Right atrium auricular region (tissue), 2 donors: ENCODE data around the gene PTTG2. TPM values are rescaled to one million over a fixed set of nuclear protein-coding genes. Genes with fewer than 3 reads are reported as not detected.

Experiments used
- DNase-seq: peaks from one replicate; pipeline ENCODE4 v3.0.0-alpha.2; 2019; ENCODE audit warnings: low spot score
- H3K27ac ChIP-seq, 2 donors: fragments of 200-600 bp; sonication (generic); 1 replicate in 1 of 2; 2 replicates in 1 of 2; pipeline ENCODE4 v1.5.1; 2016 to 2019
- H3K27me3 ChIP-seq, 2 donors: fragments of 200-600 bp; sonication (generic); one replicate each; pipeline versions ENCODE4 v1.5.1 to v1.6.0; 2017 to 2019
- H3K36me3 ChIP-seq: fragments of 200-600 bp; sonication (generic); one replicate; pipeline ENCODE4 v1.5.1; 2016
- H3K4me1 ChIP-seq, 2 donors: fragments of 200-600 bp; sonication (generic); one replicate each; pipeline versions ENCODE4 v1.5.1 to v1.6.0; 2017 to 2019
- H3K4me3 ChIP-seq, 2 donors: fragments of 200-600 bp; sonication (generic); 1 replicate in 1 of 2; 2 replicates in 1 of 2; pipeline ENCODE4 v1.5.1; 2017 to 2019; ENCODE audit warnings: mild to moderate bottlenecking in 1 of 2, moderate library complexity in 1 of 2
- H3K9me3 ChIP-seq, 2 donors: fragments of 200-600 bp; sonication (generic); one replicate each; pipeline ENCODE4 v1.5.1; 2019
- total RNA-seq, 2 donors: library from RNA; depleted of rRNA; stranded (reverse); fragments of >200 nt; gene quantifications; one replicate each; pipeline ENCODE4 v1.1.0, GENCODE V29; 2016
- TF ChIP-seq, protein P1 (sequence below), 2 donors: fragments of 200-600 bp; sonication (generic); IDR thresholded peaks; one replicate each; pipeline ENCODE4 v1.5.1; 2019; ENCODE audit warnings: antibody characterized with exemption in 2 of 2

The PTTG2 gene
- total RNA-seq, 2 donors from 2014 or later = 3.6 TPM; not detected in 1

DNA sequence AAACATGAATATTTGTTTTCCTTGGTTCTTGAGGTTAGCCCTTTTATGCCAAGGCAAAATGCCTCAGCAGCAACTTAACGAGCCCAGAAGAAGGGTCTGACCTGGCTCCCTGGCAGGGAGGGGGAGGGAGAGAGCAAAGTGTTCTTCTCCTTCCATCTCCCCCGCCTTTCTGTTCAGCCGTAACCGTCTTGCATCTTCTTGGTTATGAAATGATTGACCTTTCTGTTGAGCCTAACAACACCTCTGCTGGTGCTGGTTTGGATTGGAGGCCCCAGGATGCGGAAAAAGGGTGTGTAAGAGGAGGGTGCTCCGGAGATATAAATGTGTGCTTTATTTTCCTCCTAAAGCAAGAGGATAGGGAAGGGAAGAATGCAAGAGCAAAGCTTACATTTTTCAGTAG, 44.7 kb downstream of the PTTG2 start:
- no peak overlapping the region for H3K27ac ChIP-seq
- no peaks in the 10 kb centered on the region for H3K9me3 ChIP-seq
- H3K4me3 ChIP-seq = no peak overlapping the region
- H3K27me3 ChIP-seq = no peaks in the 10 kb centered on the region
- no peaks in the 10 kb centered on the region for H3K36me3 ChIP-seq
- TF ChIP-seq, protein P1, sequence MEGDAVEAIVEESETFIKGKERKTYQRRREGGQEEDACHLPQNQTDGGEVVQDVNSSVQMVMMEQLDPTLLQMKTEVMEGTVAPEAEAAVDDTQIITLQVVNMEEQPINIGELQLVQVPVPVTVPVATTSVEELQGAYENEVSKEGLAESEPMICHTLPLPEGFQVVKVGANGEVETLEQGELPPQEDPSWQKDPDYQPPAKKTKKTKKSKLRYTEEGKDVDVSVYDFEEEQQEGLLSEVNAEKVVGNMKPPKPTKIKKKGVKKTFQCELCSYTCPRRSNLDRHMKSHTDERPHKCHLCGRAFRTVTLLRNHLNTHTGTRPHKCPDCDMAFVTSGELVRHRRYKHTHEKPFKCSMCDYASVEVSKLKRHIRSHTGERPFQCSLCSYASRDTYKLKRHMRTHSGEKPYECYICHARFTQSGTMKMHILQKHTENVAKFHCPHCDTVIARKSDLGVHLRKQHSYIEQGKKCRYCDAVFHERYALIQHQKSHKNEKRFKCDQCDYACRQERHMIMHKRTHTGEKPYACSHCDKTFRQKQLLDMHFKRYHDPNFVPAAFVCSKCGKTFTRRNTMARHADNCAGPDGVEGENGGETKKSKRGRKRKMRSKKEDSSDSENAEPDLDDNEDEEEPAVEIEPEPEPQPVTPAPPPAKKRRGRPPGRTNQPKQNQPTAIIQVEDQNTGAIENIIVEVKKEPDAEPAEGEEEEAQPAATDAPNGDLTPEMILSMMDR (IDR thresholded peaks at IDR 0.05) = no peak
- peaks cover 0 to 69% of the 10 kb centered on the region in 2 donors for H3K4me1 ChIP-seq
- no peak for DNase-seq

DNA sequence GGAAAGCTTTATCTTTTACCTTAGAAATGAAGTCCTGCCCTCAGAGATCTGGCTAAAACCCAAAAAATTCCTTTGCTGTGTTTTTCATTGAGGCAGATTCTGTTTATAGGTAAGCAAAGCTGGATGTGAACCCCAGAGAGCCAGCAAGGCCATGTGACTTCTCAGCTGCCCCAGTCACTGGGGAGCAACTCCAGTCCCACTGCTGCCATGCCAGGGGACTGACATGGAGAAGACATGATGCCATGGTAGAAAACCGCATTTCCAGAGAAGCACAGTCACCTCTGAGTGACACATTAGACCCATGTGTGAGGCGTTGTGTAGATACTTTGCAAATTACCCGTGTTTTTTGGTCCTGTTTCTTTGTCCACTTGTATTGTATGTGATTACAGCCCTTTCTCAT, 45.4 kb downstream of the PTTG2 start:
- TF ChIP-seq, protein P1 (IDR thresholded peaks at IDR 0.05) = no peak
- DNase-seq = no peak
- H3K4me1 ChIP-seq = peaks cover 0 to 77% of the 10 kb centered on the region in 2 donors

DNA sequence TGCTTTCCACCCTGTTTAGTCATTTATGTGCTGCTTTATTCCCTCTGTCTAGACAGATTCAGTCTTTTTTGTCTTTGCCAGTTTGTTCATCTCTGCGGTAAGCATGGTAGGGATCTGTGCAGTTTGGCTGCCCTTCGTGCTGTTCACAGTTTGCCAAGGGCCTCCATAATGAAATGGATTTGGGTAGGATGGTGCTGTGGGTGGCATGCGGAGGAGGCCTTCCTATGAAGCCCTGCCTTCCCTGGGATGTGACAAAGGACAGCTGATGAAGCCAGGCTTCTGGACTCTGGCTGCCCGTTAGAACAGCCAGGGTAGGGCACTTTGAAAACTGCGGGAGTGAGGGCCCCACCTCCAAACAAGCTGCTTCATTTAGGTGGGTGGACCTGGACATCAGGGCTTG, 47.4 kb downstream of the PTTG2 start:
- Histone ChIP-seq H3K4me3 (no peak overlapping the region), H3K27me3 (no peaks in the 10 kb centered on the region), H3K9me3 (no peaks in the 10 kb centered on the region), H3K36me3 (no peaks in the 10 kb centered on the region), H3K4me1 (peaks cover 0 to 71% of the 10 kb centered on the region in 2 donors), H3K27ac (no peak overlapping the region)
- DNase-seq = no peak
- TF ChIP-seq, protein P1 (IDR thresholded peaks at IDR 0.05) = no peak

More for the DNA sequence above, 45.4 kb downstream of the PTTG2 start:
- Histone ChIP-seq H3K27me3 (no peaks in the 10 kb centered on the region), H3K36me3 (no peaks in the 10 kb centered on the region), H3K4me3 (no peak overlapping the region), H3K27ac (no peak overlapping the region), H3K9me3 (no peaks in the 10 kb centered on the region)

- Histone ChIP-seq H3K27me3 (no peaks in the 10 kb centered on the region), H3K4me3 (no peak overlapping the region), H3K9me3 (no peaks in the 10 kb centered on the region), H3K36me3 (no peaks in the 10 kb centered on the region), H3K27ac (no peak overlapping the region), H3K4me1 (peaks cover 0 to 67% of the 10 kb centered on the region in 2 donors)
- TF ChIP-seq, protein P1 (IDR thresholded peaks at IDR 0.05) = no peak
- DNase-seq = no peak
Observed at GRCh38 chr4:38008571-38009021, 48.4 kb downstream of the PTTG2 start.

- H3K9me3 ChIP-seq = no peaks in the 10 kb centered on the region
- H3K27me3 ChIP-seq = no peaks in the 10 kb centered on the region
- no peak for DNase-seq
- peaks cover 3% of the 10 kb centered on the region for H3K36me3 ChIP-seq
- H3K4me3 ChIP-seq = no peak overlapping the region
- no peak overlapping the region for H3K27ac ChIP-seq
- TF ChIP-seq, protein P1 (IDR thresholded peaks at IDR 0.05) = no peak
- peaks cover 0 to 66% of the 10 kb centered on the region in 2 donors for H3K4me1 ChIP-seq
Observed at GRCh38 chr4:38009421-38009820, 49.2 kb downstream of the PTTG2 start.

DNA sequence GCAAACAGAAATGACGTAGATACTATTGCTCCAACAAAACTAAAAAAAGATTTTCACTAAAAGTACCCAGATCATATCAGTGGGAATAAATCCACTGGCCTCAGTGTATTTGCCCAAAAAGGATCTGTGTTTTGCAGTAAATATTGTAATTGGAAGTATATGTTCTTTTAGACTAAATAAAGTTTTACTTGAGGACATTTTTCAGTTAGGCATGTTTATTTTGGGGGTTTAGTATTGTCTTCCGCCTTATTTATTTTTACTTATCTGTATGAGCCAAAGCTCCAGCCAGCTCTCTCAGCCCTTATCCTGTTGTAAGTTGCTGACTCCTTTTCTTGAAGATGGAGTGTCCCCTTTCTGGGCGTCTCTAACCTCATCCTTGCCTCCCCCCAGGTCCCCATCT, 49.8 kb downstream of the PTTG2 start:
- Histone ChIP-seq H3K36me3 (peaks cover 8% of the 10 kb centered on the region), H3K27ac (peak overlapping the region in 1 of 2 donors; percentile 37), H3K4me1 (peaks cover 0 to 63% of the 10 kb centered on the region in 2 donors), H3K27me3 (no peaks in the 10 kb centered on the region), H3K9me3 (no peaks in the 10 kb centered on the region), H3K4me3 (no peak overlapping the region)
- DNase-seq = no peak
- TF ChIP-seq, protein P1 (IDR thresholded peaks at IDR 0.05) = no peak
